GM18508 (cell line): ENCODE measurements around the gene SNX30.

Source experiments
- ATAC-seq: cut with Tn5 transposase; IDR thresholded peaks from one replicate; pipeline ENCODE4 v1.9.1; 2021; ENCODE audit warnings: moderate number of reproducible peaks; ENCODE audit not compliant: insufficient read depth, unreplicated experiment

Gene SNX30

DNA sequence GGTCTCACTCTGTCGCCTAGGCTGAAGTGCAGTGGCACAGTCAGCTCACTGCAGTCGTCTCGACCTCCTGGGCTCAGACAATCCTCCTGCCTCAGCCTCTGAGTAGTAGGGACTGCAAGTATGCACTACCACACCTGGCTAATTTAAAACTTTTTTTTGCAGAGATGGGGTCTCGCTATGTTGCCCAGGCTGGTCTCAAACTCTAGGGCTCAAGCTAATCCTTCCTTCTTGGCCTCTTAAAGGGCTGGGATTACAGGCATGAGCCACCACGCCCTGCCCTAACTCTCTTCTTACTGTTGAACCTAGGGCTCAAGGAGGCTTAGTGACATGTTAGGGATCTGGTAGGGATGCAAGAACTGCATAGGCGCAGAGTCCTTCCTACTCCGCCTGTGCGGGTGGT lies 65.3 kb downstream of the SNX30 start:
- ATAC-seq, result no peak

DNA sequence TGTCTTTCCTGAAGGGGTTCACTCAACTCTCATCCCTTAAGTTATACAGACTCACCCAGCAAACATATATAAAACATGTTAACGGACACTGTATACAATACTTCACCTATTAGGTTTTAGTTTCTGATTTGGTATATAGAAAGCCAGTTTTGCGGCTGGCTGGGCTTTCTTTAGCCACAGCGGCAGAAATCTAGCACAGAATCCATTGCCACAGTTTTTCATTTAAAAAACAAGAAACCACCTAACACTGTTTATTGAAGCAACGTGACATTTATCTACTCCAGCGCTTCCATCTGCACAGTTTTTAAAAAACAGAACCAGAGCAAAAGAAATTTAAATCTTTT lies 67.3 kb downstream of the SNX30 start:
- ATAC-seq, result no peak

DNA sequence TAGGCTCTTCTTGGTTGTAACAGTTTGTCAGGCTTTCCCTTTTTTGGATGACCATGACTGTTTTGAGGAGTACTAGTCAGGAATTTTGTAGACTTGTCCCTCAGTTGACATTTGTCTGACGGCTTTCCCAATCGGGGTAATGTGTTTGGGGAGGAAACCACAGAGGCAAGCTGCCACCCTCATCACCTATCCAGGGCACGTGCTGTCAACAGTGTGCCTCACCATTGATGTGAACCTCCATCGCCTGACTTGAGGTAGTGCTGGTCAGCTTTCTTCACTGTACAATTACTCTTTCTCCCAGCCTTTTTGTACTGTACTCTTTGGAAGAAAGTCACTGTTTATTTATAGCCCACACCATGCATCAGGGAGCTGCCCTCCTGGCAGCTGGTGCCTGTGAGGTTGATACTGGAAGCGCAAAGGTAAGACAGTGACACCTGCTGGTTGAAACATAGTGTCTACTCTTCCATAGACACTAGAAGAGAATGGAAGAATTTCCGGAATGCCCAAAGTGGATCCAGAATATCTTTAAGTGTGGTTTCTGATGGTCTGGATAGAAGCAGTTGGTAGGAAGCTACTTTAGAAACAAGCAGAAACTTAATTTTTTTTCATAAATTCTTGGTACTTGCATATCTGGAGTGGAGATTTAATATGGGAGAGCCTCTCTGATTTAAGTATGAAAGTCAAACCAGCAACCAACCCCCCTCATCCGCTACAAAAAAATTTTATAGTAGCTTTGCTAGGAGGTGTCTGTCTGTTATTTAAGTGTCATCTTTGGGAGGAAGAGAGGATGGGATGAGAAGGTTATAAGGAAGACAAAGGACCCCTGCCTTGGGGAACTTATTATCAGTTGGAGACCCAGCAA lies 69.3 kb downstream of the SNX30 start:
- ATAC-seq, result no peak

DNA sequence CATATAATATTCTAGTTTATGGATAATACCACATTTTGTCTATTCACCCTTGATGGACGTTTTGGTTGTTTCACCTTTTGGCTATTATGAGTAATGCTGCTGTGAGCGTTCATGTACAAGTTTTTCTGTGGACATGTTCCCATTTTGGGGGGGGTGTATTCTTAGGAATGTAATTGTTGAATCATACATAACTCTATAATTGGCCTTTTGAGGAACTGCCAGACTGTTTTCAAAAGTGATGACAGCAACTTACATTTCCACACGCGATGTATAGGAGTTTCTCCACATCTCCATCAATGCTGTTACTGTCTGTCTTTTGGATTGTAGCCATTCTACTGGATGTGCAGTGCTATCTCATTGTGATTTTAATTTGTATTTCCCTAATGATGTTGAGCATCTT lies 70.3 kb downstream of the SNX30 start:
- ATAC-seq, result no peak

DNA sequence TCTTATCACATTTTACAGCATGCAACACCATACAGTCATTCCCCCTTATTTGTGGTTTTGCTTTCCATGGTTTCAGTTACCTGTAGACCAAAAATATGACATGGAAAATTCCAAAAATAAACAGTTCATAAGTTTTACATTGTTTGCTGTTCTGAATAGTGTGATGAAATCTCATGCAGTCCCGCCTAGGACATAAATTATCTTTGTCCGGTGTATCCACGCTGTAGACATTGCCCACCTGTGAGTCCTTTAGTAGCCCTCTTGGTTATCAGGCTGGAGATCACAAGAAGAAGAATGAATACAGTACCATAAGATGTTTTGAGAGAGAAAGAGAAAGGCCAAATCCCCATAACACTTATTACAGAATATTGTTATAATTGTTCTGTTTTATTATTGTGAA lies 72.1 kb downstream of the SNX30 start:
- no peak for ATAC-seq

DNA sequence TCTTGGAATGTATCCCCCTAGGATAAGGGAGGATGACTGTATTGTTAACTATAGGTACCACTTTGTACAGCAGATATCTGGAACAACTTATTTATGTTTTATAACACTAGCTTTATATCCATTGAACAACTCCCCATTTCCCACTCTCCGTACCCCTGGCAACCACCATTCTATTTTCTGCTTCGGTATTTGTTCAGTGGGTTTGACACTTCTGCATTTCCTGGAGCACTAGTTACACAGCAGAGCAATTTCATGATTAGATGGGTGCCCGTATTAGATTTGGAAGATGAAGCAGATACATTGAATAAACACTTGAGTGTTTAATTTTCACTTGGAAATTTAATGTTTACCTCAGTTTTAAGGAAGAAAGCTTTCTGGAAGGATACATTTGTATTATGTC lies 72.7 kb downstream of the SNX30 start:
- no peak for ATAC-seq

DNA sequence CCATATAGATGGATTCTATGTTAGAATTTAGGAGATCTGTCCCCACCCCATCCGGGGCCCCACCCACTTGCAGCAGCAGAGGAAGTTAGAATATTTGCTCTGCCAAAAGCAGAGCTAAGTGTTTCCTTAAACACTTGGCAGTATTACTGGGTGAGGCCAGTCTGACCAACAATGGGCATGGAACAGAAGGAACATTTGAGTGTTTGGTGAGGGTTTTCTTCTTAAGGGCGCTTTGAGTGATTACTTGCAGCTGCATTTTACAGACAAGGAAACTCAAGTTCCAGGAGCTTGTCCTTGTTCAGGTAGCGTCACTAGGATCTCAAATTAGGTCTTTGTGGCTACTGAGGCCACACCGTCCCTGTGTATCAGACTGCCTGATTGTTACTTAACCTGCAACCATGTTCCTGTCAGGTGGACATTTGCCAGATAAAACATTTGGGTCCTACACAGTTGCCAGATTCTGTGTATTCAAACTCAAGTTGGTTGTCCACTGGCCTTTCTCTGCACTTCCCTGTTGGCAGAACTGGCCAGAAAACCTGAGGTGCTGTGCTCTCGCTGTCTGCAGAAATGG lies 80.8 kb downstream of the SNX30 start:
- ATAC-seq, result no peak

DNA sequence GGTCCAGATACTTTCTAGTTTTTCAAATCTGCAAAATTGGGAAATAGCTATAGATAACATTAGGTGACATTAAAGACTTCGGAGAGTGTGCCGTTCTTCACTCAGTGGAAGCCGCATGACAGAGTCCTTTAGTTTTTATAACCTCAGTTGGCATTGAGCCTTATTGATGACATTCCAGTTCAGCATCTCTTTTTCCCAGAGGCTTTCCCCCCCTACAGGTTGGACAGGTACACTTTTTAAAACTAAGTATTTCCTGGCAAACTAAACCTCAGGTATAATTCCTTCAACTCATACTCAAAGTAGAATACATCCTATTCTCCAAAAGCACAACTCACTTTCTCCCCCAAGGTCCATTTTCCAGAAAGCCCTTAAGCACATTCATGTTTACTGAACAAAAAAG lies 81.4 kb downstream of the SNX30 start:
- no peak for ATAC-seq

DNA sequence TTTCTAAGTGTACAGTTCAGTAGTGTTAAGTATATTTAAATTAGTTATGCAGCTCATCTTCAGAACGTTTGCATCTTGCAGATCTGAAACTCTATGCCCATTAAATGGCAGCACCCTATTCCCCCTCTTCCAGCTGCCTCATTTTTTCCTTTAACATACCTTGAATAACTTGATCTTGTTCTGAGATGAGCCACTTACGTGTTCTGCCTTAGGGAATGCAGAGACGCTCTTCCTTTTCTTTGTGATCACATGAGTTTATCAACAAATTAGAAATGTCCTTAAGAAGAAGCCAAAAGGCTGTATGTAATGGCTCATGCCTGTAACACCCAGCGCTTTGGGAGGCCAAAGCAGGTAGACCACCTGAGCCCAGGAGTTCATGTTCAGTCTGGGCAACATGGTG lies 82.5 kb downstream of the SNX30 start:
- no peak for ATAC-seq

DNA sequence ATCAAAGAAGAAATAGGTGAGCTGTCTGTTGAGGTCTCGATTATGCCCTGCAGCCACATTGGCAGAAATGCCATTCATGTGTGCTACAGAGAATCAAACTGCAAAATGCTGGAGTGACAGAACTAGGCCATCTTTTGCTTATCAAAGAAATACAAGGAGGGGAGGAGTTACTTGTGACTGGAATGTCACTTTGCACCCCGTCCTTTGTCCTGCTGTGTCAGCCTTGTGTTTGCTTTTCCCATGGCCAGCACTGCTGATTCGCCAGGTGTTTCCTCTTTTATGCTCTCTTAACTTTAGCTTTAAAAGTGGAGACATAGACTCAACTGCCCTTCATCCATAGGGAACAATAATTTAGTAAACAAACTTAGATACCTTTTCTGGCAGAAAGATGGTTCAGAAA lies 85.8 kb downstream of the SNX30 start:
- no peak for ATAC-seq

DNA sequence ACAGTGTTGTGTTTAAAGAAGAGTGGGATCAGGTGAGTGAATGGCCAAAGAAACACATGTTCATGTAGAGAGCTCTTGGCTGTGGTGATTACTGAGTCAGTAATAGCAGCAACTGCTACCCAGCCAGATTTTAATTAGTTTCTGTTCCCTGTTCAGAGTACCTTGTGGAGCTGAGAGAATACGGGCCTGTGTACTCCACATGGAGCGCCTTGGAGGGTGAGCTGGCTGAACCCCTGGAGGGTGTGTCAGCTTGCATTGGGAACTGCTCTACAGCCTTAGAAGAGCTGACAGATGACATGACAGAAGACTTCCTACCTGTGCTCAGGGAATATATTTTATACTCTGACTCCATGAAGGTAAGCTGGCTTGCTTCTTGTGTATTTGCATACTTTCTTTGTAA lies 87.8 kb downstream of the SNX30 start:
- no peak for ATAC-seq

DNA sequence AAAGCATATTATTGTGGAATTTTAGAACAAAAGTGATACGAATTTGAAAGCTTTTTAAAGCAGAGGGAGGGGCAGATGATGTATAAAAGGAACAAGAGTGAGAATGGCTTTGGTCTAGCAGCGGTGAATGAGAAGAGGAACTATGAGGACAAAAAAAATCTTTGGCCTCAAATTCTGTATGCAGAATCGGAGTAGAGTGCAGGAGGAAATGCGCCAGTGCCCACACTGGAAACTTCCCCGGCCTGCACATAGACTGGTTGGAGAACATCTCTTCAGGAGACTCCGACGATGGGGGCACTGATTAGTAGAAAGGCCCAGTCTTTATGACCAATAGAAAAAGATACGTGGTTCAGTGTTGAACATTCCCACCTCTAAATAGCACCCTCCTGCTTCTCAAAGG lies 88.8 kb downstream of the SNX30 start:
- ATAC-seq, result no peak

DNA sequence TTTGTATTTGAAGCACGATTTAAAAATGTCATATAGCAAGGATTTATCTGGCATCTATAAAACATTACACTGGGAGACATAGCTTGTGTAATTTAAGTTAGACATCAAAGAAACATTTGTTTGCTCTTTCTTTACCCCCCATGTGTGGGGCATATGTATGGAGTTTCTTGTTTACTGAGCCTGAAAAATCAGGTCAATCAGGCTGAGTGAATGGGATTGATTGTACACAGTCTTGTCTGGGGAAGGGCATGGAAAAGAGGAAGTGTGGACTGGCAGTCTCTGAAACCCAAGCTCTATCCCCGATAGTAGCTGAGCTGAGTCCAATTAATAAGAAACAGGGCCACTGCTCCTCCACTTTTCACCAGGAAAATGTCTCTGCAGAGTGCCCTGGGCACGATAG lies 90.7 kb downstream of the SNX30 start:
- no peak for ATAC-seq

DNA sequence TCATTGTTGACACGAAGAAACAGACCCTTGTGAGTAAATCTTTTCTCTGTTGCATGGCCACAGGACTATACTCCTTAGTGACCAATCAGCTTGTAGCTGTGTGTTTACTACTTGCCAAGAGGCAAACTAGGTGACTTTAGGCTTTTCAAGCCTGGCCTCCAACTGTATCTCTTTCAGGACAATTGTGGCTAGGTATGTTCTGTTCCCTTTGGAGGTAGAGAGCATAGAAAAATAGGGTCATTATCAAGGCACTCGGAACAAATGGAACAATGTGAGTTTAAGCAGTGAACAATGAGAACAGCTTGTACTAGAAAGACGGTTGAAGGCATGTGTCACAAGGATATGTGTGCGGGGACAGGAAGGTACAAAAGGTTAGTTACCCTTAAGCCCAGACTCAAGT lies 92.0 kb downstream of the SNX30 start:
- no peak for ATAC-seq

DNA sequence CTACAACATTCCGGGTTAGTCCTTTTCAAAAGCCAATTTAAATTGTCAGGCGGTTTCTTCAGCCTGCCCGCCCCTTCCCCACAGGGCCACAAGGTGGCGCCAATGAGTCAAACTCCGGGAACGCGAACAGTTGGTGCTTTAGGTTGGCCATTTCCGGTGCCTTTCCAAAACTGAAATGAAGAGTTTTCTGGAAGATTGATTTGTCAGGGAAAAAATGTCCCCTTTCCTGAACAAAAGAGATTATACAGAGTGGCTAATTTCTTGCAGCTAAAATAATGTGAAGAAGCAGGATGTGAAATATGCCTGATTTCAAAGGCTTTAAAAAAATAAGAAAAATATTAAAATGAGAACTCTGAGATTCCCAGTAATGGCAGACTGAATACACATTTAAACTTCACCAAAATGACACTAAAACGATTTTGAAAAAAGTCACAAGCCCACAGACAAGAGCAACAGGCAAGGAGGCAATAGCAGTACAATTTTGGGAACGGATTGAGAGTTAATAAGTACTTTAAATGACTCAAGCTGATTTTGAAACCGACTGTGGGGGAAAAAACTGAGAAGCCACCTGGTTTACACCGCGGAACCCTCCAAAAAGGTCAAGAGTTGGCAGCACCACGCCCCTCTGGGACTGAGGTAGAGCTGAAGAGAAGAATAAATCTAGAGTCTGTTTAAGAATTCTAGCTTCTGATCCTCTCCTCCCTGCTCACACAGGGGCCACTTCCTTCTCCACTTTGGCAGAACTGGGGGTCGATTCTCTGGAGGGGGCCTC lies 94.4 kb downstream of the SNX30 start:
- peak; percentile 57 for ATAC-seq

DNA sequence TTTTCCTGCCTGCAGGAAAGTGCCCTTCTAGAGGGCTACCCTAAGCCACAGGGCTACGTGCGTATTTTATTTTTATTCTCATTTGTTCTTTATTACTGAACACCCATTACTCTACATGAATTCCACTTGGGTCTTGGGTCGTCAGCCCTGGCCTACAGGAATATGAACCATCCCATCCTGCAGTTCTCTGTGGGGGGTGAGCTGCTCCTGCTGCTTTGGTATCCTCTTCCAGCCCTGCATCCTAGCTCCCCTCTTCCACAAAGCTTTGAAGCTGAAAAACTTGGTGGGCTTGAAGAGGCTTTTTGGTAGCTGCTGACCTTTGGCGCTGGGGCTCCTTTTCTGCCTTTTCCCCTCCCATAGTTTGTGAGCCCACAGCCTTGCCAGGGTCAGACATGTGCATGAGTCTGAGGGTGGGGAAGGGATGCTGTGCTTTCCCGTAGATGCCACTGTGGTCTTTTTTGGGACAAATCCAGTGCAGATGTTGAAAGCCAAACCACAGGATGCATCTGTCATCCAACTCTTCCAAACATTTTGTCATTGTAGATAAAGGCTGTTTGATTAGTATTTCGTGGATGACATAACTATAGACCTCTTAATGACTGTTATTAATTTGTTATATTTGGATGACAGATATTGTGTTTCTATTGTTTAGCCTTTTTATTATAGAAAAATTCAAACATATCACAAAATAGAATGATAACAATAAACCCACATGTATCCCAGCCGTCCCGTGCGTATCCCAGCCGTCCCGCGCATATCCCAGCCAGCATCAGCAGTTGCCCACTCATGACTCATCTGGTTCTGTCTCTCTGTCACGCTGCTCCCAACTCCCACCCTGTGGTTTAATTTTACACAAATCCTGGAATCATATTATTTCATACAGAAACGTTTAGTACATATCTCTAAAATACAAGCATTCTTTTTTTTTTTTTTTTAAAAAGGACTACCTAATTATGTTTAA lies 96.2 kb downstream of the SNX30 start:
- no peak for ATAC-seq

DNA sequence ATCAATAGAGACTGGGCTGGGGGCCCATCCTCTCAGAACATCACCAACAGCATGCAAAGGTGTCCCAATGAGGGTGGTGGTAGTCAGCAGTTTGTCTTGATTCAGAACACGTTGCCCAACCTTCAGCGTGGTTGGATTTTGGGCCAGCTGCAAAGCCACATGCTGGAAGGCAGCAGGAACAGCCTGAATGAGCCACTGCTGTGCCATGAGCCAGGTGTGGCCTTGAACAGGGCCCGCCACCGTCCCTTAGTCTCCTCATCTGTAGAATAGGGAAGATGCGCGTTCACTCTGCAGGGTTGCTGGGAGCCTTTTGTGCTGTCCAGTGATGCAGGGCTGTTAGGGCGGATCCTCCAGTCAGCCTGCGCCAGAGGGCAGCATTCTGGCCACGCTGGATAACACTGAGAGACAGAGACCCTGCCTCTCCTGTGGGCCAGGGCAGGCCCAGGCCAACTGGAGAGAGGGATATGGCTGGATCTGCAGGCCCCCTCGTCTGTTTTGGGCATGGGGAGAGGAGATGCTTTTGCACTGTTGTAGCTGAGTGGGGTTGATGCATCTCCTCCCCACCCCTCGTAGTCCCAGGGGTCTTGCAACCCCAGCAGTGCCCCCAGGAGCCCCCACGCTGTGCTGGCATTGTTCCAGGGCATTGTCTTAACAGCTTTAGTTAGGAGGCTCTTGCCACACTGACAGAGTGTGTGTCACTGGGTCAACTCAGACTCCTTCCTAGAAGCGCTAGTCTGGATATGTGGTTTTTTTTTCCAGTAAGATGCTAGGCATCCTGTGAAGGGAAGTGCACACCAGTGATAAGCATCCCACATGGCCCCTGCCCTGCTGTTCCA lies 98.0 kb downstream of the SNX30 start:
- no peak for ATAC-seq

DNA sequence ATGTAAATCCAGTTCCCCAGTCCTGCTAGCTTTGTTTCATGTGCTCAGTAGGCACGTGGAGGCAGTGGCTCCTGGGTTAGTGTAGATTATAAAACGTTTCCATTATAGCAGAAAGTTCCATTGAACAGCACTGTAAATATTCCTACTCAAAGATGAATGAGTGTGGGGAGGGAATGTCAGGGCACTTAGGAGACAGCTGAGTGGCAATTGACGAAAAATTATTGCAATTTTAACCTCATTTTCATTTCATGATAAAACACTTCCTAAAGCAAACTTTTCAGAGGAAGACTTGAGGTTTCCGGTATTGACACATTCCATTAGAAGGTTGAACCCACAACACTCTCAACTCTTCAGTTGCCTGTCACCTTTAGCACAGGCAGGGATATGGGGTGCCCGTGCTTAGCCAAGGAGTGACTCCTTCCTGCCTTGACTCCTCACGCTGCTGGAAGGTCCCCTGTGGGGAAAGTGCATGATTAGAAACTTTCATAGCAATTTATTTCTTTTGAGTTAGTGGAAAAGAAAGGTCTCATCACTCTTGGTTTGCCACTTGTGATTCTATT lies 98.9 kb downstream of the SNX30 start:
- no peak for ATAC-seq

DNA sequence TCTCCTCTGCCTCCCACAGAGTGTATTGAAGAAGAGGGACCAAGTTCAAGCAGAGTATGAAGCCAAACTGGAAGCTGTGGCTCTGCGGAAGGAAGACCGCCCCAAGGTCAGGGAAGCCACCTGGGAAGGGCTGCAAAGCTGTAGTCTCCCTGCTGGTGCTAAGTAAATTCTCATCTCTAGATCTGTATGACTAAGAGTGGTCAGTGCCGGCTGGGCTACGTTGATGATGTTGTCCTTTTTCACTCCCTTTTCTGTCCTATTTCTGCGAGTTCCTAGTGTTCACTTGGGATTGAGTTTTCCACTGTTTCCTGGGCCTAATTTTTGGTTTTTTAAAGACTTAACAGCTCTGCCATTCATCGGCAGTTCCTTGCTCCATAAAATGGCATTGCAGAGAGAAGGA lies 100.3 kb downstream of the SNX30 start:
- no peak for ATAC-seq
